GM18519 (cell line): ENCODE results near the gene SETX.

Experiments
- ATAC-seq: cut with Tn5 transposase; IDR thresholded peaks from one replicate; pipeline ENCODE4 v1.9.1; 2021; ENCODE audit warnings: mild to moderate bottlenecking, moderate library complexity; ENCODE audit not compliant: unreplicated experiment, low FRiP score

The SETX gene

DNA sequence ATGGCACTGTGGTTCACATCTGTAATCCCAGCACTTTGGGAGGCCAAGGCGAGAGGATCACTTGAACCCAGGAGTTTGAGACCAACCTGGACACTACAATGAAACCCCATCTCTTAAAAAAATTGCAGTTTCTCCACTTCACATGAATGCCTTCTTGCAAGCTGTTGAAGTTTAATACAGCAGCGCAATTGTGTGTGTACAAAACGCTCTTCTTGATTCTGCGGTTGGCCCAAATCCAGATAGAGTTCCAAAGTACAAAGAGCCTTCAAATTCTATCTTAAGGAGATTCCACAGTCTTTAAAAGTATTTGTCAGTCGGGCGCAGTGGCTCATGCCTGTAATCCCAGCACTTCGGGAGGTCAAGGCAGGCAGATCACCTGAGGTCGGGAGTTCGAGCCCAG, 9.3 kb upstream of the SETX start:
- no peak for ATAC-seq

DNA sequence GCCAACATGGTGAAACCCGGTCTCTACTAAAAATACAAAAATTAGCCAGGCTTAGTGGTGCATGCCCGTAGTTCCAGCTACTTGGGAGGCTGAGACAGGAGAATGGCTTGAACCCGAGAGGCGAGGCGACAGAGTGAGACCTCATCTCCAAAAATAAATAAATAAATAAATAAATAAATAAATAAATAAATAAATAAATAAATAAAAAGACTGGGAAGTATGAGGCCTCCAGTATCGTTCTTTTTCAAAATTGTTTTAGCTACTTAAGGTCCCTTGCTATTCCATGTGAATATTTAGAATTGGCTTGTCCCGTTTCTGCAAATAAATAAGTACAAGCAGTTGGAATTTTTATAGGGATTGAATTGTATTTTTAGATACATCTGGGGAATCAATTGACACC, 3.0 kb upstream of the SETX start:
- ATAC-seq = no peak

DNA sequence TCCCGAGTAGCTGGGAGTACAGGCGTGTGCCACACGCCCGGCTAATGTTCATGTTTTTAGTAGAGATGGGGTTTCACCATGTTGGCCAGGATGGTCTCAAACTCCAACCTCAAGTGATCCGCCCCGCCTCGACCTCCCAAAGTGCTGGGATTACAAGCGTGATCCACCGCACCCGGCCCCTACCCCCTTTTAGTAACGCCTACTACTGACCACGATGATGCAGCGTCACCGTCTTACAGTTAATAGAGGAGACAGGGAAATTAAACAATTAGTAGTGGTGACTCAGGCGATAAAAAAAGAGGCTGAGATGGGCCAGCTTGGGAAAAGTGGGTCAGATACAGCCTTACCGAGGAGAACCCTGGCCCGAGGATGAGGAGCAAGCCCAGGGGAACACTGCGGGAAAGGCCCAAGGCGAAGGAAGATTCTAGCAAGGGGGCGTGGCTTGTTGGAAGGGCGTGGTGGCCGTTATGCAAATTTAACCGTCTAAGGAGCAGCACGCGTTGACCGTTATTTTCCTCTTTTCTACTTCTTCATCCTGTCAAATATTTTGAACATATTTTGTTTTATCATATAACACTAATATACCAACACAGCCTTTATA, 1.6 kb upstream of the SETX start:
- ATAC-seq = no peak

DNA sequence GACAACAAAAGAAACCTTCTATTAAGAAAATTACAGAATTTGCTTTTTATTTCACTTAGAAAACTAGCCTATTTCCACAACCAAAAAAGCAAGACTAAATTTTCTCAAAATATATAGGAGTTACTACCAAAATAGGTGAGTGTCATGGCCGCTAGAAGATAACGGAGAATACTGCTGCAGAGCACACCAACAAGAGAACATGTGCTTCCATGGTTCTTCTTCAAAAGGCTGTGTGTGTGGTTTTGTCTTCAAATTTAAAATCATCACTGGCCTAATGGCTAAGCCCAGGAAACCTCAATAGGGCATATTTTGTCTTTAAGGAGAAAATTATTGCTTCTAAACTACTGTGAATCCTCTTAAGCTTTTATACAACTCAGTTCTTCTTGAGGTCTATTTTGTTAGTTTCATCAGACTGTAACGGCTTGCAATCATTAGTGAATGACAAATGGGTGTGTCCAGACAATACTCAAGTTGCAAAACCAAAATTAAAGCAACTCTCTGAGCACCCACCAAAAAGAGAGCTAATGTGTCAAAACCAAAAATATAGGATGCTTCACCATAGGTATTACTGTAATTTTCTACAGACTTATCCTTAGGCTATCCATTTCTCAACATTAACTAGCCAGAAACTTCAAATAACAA, 3.3 kb downstream of the SETX start:
- no peak for ATAC-seq

DNA sequence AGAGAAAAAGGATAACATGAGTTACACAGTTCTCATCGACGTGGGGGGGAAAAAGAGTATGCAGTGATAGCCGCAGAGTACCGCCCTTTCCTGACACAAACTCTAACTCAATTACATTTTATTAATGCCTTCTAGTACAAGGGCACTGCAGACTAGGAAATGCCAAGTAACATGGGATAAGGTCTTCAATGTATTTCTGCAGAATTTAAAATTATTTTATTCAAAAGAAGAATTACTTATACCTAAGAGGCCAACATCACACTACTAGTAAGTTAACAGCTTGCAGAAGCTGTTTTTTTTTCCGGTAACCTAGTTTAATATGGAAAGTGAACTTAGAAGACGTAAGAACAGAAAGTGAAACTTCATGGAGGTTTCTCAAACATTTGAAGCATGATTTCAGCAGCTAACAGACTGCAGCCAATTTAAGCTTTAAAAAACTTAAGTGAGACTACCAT, 3.9 kb downstream of the SETX start:
- no peak for ATAC-seq

DNA sequence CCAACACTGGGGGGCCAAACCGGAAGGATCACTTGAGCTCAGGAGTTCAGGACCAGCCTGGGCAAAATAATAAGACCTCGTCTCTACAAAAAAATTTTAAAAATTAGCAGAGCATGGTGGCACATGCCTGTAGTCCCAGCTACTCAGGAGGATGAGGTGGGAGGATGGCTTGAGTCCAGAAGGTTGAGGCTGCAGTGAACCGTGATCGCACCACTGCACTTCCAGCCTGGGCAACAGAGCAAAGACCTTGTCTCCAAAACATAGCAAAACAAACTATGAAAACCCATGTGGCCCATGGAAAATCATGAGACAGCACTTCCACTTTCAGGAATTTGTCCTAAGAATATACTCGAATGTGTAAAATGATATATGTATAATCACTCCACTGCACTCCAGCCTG, 6.1 kb downstream of the SETX start:
- ATAC-seq = no peak

DNA sequence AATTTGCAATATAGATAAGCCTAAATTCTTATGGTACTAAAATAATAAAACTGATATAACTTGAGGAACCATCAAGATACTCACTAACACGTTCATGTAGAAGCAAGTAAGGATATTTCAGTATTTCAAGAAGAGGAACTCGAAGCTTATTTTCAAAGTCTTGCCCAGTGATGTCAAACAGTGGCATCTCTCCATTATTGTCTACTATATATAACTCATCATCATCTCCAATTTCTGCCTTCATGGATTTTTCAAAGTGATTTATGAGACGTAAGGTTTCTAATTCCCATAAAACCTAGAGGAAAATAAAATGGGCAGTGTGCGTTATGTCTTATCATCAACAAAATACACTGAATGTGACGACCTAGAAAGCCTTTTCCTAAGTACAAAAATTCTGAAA, 8.6 kb downstream of the SETX start:
- no peak for ATAC-seq

DNA sequence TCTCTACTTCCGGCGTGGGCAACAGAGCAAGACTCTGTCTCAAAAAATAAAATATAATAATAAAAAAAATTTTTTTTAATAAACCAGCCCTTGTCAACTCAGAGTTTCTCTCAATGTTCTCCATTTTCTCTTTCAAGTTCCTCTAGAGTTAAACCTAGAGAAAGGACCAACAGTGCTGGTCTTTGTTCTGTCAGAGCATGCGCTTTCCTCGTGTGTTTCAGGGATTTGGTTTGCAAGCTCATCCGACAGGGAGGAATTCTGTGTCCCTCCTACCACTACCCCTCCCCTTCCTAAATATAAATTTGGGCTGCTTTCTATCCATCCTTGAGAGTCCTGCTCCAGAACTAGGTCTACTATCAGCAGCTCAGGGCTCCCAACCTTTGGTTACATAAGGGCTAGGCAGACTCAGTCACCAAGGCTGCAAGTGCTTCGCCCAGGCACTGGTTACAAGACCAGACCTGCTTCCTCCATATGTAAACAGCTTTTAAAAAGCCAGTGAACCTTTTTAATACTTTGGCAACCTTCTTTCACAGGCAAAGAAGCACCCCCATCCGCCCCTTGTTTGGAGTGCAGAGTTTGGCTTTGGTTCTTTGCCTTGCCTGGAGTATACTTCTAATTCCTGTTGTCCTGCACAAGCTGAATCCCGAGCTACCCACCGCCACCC, 13.5 kb downstream of the SETX start:
- ATAC-seq = no peak

DNA sequence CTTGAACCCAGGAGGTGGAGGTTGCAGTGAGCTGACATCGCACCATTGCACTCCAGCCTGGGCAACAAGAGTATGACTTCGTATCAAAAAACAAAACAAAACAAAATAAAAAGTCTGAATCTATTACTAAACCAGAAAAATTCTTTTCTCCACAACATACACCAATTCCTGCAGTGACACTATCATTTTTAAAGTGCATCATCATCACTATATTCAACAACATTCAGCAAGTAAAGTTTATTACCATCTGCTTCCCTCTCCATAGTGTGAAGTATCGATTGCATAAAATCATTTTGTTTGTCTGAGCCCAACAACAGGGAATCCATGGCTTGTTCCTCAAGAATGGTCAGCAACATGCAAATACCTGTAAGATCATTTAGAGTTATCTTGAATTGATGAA, 20.4 kb downstream of the SETX start:
- no peak for ATAC-seq

DNA sequence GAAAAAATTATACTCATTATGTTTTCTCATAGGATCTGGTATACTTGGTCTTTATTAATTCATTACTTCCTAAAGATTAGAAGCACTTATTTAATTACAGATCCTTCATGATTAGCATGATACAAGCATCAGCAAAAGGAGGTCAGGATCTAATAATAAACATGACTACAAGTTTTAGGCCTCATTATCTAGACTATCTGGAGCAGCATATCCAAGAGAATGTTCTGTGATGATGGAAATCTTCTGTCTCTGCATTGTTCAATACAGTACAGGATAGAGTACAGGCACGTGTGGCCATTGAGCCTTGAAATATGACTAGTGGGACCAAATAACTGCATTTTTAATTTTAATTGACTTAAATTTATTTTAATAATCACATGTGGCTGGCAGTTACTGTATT, 21.2 kb downstream of the SETX start:
- ATAC-seq = no peak

DNA sequence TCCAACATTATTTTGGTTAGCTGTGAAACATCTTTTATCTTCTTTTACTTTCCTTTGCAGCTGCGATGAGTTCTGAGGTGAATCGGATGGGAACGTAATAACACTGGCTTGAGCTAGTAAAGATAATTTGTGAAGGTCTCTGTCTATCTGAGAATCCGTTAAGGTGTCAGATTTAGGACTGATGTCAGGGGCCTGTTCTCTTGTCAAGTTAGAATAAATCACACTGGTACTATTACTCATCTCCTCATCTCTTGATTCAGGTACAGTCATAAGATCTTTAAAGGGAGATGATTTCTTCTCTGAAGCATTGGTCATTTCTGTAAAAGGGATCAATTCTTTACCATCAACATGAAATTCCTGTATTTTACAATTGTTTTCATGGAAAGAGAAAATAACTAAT, 26.2 kb downstream of the SETX start:
- no peak for ATAC-seq

DNA sequence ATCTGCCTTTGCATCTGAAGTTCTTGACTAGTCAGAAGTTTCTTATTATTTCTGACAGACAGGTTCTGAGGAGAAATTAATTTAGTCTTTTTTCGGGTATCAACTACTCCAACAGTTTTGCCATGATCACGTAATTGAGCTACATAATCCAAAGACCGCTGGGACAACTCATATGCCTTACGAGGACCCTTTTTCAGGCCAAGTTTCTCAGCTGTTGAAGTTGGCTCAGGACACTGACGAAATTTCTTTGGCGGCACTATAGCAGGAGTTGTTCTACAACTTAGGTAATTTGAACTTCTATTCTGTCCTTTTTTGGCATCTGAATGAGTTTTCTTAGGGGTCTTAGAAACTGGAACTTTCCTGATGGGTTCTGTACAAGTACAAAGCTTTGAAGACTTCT, 27.2 kb downstream of the SETX start:
- no peak for ATAC-seq

DNA sequence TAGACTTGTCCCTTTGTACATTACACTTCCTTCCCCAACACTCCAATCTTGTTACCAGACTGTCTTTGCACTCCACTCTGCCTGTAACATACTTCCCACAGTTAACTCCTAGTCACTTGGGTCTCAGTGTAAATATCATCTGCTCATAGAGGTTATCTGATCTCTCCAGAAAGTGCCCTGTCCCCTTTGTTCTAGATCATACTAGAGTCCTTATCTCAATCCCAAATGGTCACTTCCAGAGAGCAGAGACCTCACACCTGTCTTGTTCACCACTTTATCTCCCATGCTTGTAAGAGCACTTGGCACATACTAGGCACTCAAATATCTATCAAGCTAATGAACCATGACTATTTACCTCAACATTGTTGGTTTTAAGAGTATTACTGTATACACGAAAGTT, 30.4 kb downstream of the SETX start:
- ATAC-seq = no peak

DNA sequence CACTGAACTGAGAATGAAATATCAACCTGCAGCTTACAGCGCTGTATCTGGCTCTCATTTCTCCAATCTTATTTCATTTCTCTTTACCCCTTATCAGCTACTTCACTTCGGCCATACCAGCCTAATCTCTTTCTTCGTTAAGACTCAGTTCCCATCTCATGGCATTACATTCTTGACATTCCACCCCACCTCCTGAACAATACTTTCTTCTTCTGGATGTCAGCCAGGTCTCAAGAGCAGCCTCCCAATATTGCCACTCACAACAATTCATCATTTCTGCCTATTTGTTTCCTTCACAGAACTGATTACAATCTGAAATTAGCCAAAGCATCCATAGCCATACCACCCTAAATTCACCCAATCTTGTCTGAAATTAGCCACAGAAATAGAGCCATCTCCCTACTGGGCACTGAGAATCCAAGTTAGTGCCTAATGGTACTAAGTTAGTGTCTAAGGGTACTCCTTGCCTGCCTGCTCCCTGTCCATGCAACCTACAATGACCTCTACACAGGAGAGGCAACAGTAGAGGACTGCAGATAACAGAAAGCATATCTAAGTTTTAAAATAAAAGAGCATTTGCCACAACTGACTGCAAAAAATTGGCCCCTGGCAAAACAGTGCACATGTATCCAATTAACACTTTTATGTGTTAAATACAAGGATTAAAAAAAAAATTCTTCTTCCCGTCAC, 35.2 kb downstream of the SETX start:
- no peak for ATAC-seq

DNA sequence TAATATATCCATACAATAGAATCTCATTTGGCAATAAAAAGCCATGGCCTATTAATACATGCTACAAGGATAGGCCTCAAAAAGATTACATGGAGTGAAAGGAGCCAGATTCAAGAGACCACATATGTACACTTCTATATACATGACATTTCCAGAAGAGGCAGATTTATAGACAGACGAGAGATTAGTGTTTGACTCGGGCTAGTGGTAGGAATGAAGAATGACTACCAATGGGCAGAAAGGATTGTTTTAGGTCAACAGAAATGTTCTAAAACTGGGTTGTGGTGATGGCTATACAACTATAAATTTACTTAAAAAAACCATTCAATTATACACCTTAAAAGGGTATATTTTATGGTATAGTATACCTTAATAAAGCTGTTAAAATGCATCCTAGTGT, 41.9 kb downstream of the SETX start:
- ATAC-seq = no peak

DNA sequence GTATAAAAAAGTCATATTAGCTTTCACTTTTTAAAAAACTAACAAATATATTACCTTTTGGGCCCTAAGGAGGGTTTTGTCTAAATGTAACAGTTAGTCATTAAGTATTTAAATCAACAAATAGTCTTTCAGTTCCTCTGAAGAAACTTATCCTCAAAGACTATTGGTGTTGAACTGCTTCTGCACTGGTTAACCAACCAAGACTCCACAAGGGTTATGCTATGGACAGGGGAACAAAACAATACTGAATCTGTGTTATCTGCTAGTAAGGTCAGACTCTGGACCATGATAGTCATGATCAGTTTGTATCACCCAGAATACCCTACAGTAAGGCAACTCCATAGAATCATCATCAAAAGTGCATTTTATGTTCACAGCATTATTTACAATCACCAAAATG, 42.4 kb downstream of the SETX start:
- no peak for ATAC-seq

DNA sequence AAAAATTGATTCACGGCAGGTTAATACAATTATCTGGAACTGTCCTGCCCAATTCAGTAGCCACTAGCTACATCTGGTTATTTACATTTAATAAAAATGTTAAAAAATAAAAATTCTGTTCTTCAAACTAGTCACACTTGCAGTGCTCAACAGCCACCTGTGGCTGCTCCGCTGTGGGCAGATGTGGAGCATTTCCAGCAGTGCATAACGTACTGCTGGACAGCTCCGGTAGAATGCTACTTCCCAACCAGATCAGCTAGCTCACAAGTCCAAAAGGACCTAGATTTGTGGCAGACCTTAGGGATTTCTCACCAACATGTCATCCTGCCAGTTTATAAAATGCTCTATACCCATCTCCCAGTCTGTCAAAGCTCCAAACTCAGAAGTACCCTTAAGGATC, 42.8 kb downstream of the SETX start:
- no peak for ATAC-seq

DNA sequence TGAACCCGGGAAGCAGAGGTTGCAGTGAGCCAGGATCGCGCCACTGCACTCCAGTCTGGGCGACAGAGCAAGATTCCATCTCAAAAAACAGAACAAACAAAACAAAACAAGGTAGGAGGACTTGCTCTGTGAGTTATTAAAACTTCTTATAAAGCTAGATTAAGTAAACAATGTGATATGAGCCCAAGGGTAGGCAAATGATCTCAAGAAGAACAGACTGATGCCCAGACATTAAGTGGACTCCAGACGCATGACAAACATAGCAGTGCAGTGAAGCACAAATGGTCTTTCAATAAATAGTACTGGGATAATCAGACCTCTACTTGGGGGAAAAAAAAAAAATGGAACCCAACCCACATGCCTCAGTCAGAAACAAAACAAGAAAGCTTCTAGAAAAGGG, 45.7 kb downstream of the SETX start:
- ATAC-seq = no peak

DNA sequence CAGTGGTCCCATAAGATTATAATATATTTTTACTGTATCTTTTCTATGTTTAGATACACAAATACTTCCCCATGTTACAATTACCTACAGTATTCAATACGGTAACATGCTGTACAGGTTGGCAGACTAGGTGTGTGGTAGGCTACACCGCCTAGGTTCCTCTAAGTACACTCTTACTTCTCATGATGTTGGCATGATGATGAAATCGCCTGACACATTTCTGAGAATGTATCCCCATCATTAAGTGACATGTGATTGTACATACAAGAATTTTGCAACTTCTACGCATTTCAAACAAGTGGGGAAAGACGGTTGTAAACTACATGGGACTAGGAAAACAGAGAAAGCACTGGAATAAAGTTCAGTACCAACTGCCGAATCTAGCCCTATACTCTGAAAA, 53.3 kb downstream of the SETX start:
- no peak for ATAC-seq

DNA sequence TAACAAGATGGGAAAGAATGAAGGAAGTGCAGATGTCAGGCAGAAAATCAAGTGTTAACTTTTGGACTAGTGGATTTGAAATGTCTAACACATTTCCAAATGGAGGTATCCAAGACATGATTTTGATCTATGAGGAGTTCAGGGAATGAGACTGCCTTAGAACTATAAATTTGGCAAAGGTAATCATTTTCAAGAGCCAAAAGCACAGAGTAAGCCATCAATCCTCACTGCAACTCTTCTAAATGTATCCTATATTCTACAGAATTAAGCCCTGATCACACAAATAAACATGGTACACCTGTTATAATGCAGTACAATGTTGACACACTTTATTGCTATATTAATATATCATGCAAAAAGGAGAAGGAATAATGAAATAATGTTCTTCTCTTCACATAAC, 55.6 kb downstream of the SETX start:
- ATAC-seq = no peak

DNA sequence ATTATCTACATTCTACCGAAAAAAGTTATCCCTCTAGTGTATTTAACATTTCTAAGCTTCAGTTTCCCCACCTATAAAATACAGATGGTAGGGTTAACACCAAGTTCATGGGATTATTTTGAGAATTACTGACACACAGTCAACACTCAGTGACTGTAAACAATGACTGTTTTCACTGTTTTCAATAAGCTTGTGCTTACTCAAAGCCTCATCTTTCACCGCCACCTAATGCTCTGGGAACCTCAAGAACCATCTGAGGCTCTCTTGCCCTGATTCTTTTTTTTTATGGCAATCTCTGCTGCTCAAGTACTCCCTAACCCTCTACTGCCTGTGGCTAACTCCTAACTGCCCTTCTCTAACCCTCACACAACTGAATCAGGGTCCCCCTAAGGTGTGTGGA, 59.6 kb downstream of the SETX start:
- ATAC-seq = no peak
